Prostate gland (tissue), 2 donors: ENCODE measurements around the gene CHRNA10.

Experiments used
- POLR2A ChIP-seq: fragments of 450-650 bp; IDR thresholded peaks from one replicate; pipeline ENCODE4 v1.6.1; 2016; ENCODE audit warnings: antibody characterized with exemption, mild to moderate bottlenecking
- TF ChIP-seq, protein P1 (sequence below), 4 experiments: fragments of 200-600 bp in 2 of 4; fragments of 450-650 bp in 2 of 4; sonication (generic) in 2 of 4; IDR thresholded peaks; 1 replicate in 3 of 4; 2 replicates in 1 of 4; pipeline ENCODE4 v1.5.1; 2016 to 2019; ENCODE audit warnings: antibody characterized with exemption in 4 of 4, mild to moderate bottlenecking in 2 of 4, moderate library complexity in 2 of 4

DNA sequence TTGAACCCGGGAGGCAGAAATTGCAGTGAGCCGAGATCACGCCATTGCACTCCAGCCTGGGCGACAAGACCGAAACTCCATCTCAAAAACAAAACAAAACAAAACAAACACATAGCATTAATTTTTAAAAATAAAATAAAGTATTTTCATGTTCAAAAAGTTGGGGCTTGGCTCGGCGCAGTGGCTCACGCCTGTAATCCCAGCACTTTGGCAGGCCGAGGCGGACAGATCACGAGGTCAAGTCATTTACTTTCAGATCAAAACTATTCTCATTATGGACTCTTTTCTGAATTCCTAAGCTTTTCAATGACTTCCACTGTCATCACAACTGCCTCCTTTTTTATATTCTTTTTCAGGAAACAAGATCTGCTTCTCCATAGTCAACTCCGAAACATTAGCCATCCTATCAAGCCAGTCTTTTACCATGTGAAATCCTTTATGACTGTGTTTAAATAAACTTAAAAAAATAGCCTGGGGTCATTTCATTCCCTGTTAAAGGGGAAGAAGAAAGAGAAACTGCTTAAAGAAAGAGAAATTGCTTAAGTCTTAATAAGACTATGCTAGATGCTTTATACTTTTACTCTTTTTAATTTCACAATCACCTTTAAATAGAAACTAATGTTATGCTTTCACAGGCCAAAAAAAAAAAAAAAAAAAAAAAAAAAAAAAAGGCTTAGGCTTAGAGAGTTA is 13.1 kb upstream of the CHRNA10 start:
- no peak for TF ChIP-seq POLR2A
- TF ChIP-seq, protein P1, sequence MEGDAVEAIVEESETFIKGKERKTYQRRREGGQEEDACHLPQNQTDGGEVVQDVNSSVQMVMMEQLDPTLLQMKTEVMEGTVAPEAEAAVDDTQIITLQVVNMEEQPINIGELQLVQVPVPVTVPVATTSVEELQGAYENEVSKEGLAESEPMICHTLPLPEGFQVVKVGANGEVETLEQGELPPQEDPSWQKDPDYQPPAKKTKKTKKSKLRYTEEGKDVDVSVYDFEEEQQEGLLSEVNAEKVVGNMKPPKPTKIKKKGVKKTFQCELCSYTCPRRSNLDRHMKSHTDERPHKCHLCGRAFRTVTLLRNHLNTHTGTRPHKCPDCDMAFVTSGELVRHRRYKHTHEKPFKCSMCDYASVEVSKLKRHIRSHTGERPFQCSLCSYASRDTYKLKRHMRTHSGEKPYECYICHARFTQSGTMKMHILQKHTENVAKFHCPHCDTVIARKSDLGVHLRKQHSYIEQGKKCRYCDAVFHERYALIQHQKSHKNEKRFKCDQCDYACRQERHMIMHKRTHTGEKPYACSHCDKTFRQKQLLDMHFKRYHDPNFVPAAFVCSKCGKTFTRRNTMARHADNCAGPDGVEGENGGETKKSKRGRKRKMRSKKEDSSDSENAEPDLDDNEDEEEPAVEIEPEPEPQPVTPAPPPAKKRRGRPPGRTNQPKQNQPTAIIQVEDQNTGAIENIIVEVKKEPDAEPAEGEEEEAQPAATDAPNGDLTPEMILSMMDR (IDR thresholded peaks at IDR 0.05), result no peak
